SU-DHL-6 (cell line): Measurements from ENCODE around the gene IGSF8.
"Not testable (repeated sequence)": the region's sequence is repeated elsewhere in the genome, so short reads cannot be mapped to it uniquely, and the experiment has no call there.

Experiments used
- H2AFZ ChIP-seq: fragments of 200-600 bp; sonication (generic); 2 replicates; pipeline ENCODE4 v1.6.1; 2014; ENCODE audit warnings: low read depth, mild to moderate bottlenecking, moderate library complexity, mixed read lengths, antibody characterized with exemption, low read length; ENCODE audit not compliant: severe bottlenecking
- H3F3A ChIP-seq: fragments of 200-600 bp; shearing (Covaris generic); 2 replicates; pipeline ENCODE4 v1.6.0; 2016; ENCODE audit warnings: antibody characterized with exemption, mild to moderate bottlenecking; ENCODE audit not compliant: insufficient read depth
- H3K27ac ChIP-seq: fragments of 200-600 bp; sonication (generic); 2 replicates; pipeline ENCODE4 v1.5.1; 2016; ENCODE audit warnings: low read depth, mild to moderate bottlenecking, low read length, moderate library complexity, mixed read lengths
- H3K27me3 ChIP-seq: fragments of 200-600 bp; sonication (generic), shearing (Covaris generic); 2 replicates; pipeline ENCODE4 v1.6.0; 2014; ENCODE audit warnings: mild to moderate bottlenecking, low read length
- H3K36me3 ChIP-seq: fragments of 200-600 bp; sonication (generic); 2 replicates; pipeline ENCODE4 v1.6.1; 2014; ENCODE audit warnings: mild to moderate bottlenecking, low read length, mixed read lengths
- H3K4me2 ChIP-seq: fragments of 300-600, 200-600 bp; shearing (Covaris generic), sonication (generic); 2 replicates; pipeline ENCODE4 v1.6.0; 2014; ENCODE audit warnings: low read length, low read depth, mild to moderate bottlenecking; ENCODE audit not compliant: poor library complexity, severe bottlenecking
- H3K4me3 ChIP-seq: fragments of 200-600 bp; sonication (generic); 2 replicates; pipeline ENCODE4 v1.5.1; 2014; ENCODE audit warnings: antibody characterized with exemption, low read length, mild to moderate bottlenecking, mixed read lengths; ENCODE audit not compliant: insufficient read depth, poor library complexity, severe bottlenecking
- H3K79me2 ChIP-seq: fragments of 200-600 bp; sonication (generic); 2 replicates; pipeline ENCODE4 v1.6.1; 2014; ENCODE audit warnings: mild to moderate bottlenecking, low read length, moderate library complexity; ENCODE audit not compliant: insufficient read depth
- H3K9ac ChIP-seq: fragments of 200-600 bp; sonication (generic); 2 replicates; pipeline ENCODE4 v1.7.0; 2014; ENCODE audit warnings: mild to moderate bottlenecking, low read length
- H3K9me2 ChIP-seq: fragments of 200-600 bp; sonication (generic); replicated peaks from 2 replicates; pipeline ENCODE4 v1.6.1; 2014; ENCODE audit warnings: low read length; ENCODE audit not compliant: insufficient read depth
- H3K9me3 ChIP-seq: fragments of 200-600 bp; sonication (generic); 2 replicates; pipeline ENCODE4 v1.6.1; 2014; ENCODE audit warnings: low read length, mixed read lengths; ENCODE audit not compliant: insufficient read depth
- H4K20me1 ChIP-seq: fragments of 200-600 bp; sonication (generic); 2 replicates; pipeline ENCODE4 v1.6.1; 2014; ENCODE audit warnings: low read depth, mild to moderate bottlenecking, antibody characterized with exemption, low read length, moderate library complexity, mixed read lengths
- EZH2phosphoT487 ChIP-seq: fragments of 200-600 bp; sonication (generic), shearing (Covaris generic); conservative IDR thresholded peaks from 2 replicates; pipeline ENCODE4 v1.6.1; 2018; ENCODE audit warnings: mild to moderate bottlenecking, antibody characterized with exemption, low read length, moderate library complexity, mixed read lengths
- TF ChIP-seq, protein P1 (sequence below): fragments of 200-600 bp; sonication (generic); IDR thresholded peaks from one replicate; pipeline ENCODE4 v1.5.1; 2017; ENCODE audit warnings: antibody characterized with exemption, mild to moderate bottlenecking, low read length, moderate library complexity; ENCODE audit not compliant: insufficient read depth, poor library complexity, severe bottlenecking

The IGSF8 gene

DNA sequence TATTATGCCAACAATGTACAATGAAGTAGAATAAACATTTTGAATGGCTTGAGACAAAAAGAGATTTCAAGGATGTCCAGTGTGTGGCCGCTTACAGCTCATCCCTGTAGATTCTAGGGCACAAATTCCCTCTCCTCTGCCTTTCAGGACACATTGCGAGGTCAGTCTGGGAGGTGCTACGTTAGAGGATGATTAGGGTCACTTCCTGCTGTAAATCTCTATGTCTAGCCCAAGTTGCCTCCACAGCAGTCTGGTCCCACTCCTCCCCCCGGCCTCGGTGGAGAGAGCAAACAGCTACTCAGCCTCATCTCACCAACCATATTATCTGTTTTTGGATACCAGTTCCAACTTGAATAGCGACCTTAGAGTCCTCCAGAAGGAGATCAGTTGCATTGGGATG, 45.5 kb downstream of the IGSF8 start:
- no peaks in the 10 kb centered on the region for H4K20me1 ChIP-seq
- H2AFZ ChIP-seq: no peak overlapping the region
- H3K9ac ChIP-seq: no peak overlapping the region
- H3K4me3 ChIP-seq: no peak overlapping the region
- no peaks in the 10 kb centered on the region for H3F3A ChIP-seq
- no peaks in the 10 kb centered on the region for H3K9me3 ChIP-seq
- H3K79me2 ChIP-seq: no peaks in the 10 kb centered on the region
- H3K36me3 ChIP-seq: no peaks in the 10 kb centered on the region
- TF ChIP-seq EZH2phosphoT487: no peak
- TF ChIP-seq, protein P1, sequence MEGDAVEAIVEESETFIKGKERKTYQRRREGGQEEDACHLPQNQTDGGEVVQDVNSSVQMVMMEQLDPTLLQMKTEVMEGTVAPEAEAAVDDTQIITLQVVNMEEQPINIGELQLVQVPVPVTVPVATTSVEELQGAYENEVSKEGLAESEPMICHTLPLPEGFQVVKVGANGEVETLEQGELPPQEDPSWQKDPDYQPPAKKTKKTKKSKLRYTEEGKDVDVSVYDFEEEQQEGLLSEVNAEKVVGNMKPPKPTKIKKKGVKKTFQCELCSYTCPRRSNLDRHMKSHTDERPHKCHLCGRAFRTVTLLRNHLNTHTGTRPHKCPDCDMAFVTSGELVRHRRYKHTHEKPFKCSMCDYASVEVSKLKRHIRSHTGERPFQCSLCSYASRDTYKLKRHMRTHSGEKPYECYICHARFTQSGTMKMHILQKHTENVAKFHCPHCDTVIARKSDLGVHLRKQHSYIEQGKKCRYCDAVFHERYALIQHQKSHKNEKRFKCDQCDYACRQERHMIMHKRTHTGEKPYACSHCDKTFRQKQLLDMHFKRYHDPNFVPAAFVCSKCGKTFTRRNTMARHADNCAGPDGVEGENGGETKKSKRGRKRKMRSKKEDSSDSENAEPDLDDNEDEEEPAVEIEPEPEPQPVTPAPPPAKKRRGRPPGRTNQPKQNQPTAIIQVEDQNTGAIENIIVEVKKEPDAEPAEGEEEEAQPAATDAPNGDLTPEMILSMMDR: no peak
- H3K9me2 ChIP-seq: no peaks in the 10 kb centered on the region
- H3K4me2 ChIP-seq: no peak overlapping the region
- H3K27ac ChIP-seq: no peak overlapping the region
- no peaks in the 10 kb centered on the region for H3K27me3 ChIP-seq

GRCh38 chr1:160050619-160051018, 47.8 kb downstream of the IGSF8 start:
- TF ChIP-seq, protein P1: no peak
- TF ChIP-seq EZH2phosphoT487: no peak
- H3K9me2 ChIP-seq: no peaks in the 10 kb centered on the region
- H3K79me2 ChIP-seq: no peaks in the 10 kb centered on the region
- no peaks in the 10 kb centered on the region for H3K36me3 ChIP-seq
- H3K9me3 ChIP-seq: no peaks in the 10 kb centered on the region
- H3K27ac ChIP-seq: no peak overlapping the region
- no peak overlapping the region for H2AFZ ChIP-seq
- H3K4me2 ChIP-seq: no peak overlapping the region
- no peak overlapping the region for H3K4me3 ChIP-seq
- no peaks in the 10 kb centered on the region for H3F3A ChIP-seq
- H3K9ac ChIP-seq: no peak overlapping the region
- no peaks in the 10 kb centered on the region for H3K27me3 ChIP-seq
- no peaks in the 10 kb centered on the region for H4K20me1 ChIP-seq

DNA sequence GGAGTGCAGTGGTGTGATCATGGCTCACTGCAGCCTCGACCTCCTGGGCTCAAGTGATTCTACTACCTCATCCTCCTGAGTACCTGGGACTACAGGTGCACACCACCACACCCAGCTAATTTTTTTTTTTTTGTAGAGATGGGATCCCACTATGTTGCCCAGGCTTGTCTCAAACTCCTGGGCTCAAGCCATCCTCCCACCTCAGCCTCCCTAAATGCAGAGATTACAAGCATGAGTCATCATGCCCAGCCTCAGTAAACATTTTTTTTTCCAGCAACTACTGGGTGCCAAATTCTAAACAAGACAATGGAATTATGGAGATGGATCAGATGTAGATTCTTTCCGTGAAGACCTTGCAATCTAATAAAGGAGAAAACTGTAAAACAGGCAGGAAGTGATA, 48.2 kb downstream of the IGSF8 start:
- not testable (repeated sequence) for H3K4me3 ChIP-seq, H3K9ac ChIP-seq, H3K36me3 ChIP-seq, H4K20me1 ChIP-seq, H3K79me2 ChIP-seq, H3K27me3 ChIP-seq, H3K27ac ChIP-seq, H3K9me3 ChIP-seq, H3K4me2 ChIP-seq, H3K9me2 ChIP-seq, H3F3A ChIP-seq, H2AFZ ChIP-seq

DNA sequence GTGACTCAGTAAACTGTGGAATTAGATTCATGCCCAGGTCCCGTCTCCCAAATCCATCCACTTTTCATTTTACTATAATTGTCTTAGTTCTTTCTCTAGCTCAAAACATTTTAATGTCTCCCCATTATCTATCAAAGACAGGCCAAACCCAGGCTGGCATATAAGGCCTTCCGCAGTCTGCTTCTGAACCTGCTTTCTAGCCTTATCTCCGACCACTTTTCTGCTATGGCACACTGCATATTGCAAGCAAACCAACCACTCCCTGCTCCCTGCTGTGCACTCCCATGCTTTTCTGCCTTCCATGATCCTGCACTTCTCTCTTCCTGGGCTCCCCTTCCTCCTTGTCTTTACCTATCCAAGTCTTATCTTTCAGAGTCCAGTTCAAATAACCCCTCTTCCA, 49.3 kb downstream of the IGSF8 start:
- H2AFZ ChIP-seq: no peak overlapping the region
- H3K9me3 ChIP-seq: no peaks in the 10 kb centered on the region
- TF ChIP-seq, protein P1: no peak
- no peak for TF ChIP-seq EZH2phosphoT487
- no peak overlapping the region for H3K4me2 ChIP-seq
- H3F3A ChIP-seq: no peaks in the 10 kb centered on the region
- no peaks in the 10 kb centered on the region for H3K36me3 ChIP-seq
- no peaks in the 10 kb centered on the region for H4K20me1 ChIP-seq
- H3K4me3 ChIP-seq: no peak overlapping the region
- no peaks in the 10 kb centered on the region for H3K9me2 ChIP-seq
- H3K79me2 ChIP-seq: no peaks in the 10 kb centered on the region
- no peak overlapping the region for H3K9ac ChIP-seq
- no peak overlapping the region for H3K27ac ChIP-seq
- no peaks in the 10 kb centered on the region for H3K27me3 ChIP-seq
